Muscle layer of duodenum (tissue), 2 donors: ENCODE measurements around the gene ZNRF3.

Experiments used
- H3K27ac ChIP-seq: one replicate; pipeline ENCODE4 v1.7.0; 2013; ENCODE audit warnings: mild to moderate bottlenecking, low read length
- H3K27me3 ChIP-seq: one replicate; pipeline ENCODE4 v1.7.0; 2013; ENCODE audit warnings: low read depth, mild to moderate bottlenecking, control low read depth, low read length
- H3K36me3 ChIP-seq, 2 donors: one replicate each; pipeline ENCODE4 v1.7.0; 2013; ENCODE audit warnings: low read length in 2 of 2, control low read depth in 1 of 2, mild to moderate bottlenecking in 1 of 2; ENCODE audit not compliant: insufficient read depth in 2 of 2, control insufficient read depth in 1 of 2
- H3K4me1 ChIP-seq, 2 donors: one replicate each; pipeline ENCODE4 v1.7.0; 2013; ENCODE audit warnings: low read length in 2 of 2, mild to moderate bottlenecking in 2 of 2, control low read depth in 1 of 2, moderate library complexity in 1 of 2; ENCODE audit not compliant: insufficient read depth in 2 of 2, control insufficient read depth in 1 of 2
- H3K4me3 ChIP-seq, 2 donors: one replicate each; pipeline ENCODE4 v1.7.0; 2013; ENCODE audit warnings: low read length in 2 of 2, low read depth in 1 of 2, mild to moderate bottlenecking in 1 of 2
- H3K9me3 ChIP-seq, 2 donors: one replicate each; pipeline ENCODE4 v1.7.0; 2013; ENCODE audit warnings: low read length in 2 of 2, control low read depth in 1 of 2, mild to moderate bottlenecking in 1 of 2; ENCODE audit not compliant: control insufficient read depth in 1 of 2
- donor health status: healthy.

The ZNRF3 gene

GRCh38 chr22:29065468-29066190 is 182.3 kb downstream of the ZNRF3 start:
- H3K4me3 ChIP-seq: no peak overlapping the region
- no peak overlapping the region for H3K27ac ChIP-seq
- H3K36me3 ChIP-seq: no peaks in the 10 kb centered on the region
- no peaks in the 10 kb centered on the region for H3K27me3 ChIP-seq
- no peaks in the 10 kb centered on the region for H3K9me3 ChIP-seq
- peaks cover 0 to 3% of the 10 kb centered on the region in 2 donors for H3K4me1 ChIP-seq

DNA sequence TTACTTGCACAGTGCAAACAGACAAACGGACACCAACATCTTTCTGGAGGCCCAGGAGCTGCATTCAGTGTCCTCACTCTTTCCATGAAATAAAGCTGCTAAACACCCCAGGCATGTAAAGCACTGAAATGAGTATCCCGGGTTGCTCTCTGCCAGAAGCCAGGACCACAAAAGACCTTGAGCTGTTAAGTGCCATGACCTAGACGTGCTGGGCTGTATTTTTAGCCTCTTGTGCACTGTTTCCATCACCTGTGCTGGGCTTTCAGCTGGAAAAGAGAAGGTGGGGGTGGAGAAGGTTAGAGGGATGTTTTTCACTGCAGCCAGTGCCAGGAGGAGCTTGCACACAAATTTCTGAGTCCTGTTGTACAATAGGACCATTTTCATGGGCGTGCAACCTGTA is 186.1 kb downstream of the ZNRF3 start:
- Histone ChIP-seq H3K36me3 (no peaks in the 10 kb centered on the region), H3K27ac (no peak overlapping the region), H3K4me1 (peaks cover 7 to 26% of the 10 kb centered on the region in 2 donors), H3K4me3 (no peak overlapping the region), H3K9me3 (no peaks in the 10 kb centered on the region), H3K27me3 (no peaks in the 10 kb centered on the region)

GRCh38 chr22:29070490-29070889 is 187.1 kb downstream of the ZNRF3 start:
- H3K27me3 ChIP-seq: no peaks in the 10 kb centered on the region
- no peaks in the 10 kb centered on the region for H3K9me3 ChIP-seq
- H3K27ac ChIP-seq: no peak overlapping the region
- H3K4me1 ChIP-seq: peaks cover 7 to 27% of the 10 kb centered on the region in 2 donors
- no peaks in the 10 kb centered on the region for H3K36me3 ChIP-seq
- no peak overlapping the region for H3K4me3 ChIP-seq

DNA sequence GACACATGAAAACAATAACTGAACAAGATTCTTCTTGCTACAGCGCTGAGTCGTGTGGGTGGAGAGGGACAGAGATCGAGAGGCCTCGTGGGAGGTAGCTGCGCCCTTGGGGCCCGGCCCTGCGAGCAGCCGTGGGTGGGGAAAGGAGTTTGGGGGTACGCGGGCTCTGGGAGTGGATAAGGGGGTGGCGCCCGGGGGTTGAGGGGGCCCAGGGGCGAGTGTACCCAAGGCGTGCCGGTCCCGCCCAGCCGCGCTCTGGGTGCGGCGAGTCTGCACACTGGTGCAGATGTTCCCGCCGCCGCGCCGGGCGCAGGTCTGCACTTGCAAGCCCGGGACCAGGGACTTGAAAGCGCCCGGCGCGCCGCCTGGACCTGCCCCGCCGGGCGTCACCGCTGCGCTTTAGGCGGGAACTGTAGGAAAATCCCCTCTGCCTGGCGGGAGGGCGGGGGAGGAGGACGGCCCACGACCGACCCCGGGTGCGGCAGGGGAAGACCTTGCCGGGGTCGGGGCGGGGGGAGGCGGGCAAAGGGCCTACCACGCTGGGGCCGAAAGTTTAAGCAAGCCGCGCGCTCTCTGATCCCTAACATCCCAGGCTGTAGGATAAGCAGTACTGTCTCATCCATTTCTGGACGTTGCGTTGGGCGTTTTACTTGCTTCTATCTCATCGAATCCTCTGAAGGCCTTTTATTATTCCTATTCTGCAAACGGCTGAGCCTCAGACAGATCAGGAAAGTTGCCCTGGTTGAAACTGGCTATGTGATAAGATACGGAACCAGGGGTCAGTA is 188.1 kb downstream of the ZNRF3 start:
- Histone ChIP-seq H3K4me1 (peaks cover 4 to 27% of the 10 kb centered on the region in 2 donors), H3K36me3 (no peaks in the 10 kb centered on the region), H3K27ac (no peak overlapping the region), H3K9me3 (no peaks in the 10 kb centered on the region), H3K27me3 (no peaks in the 10 kb centered on the region), H3K4me3 (peak overlapping the region; percentile 32 to 73)

DNA sequence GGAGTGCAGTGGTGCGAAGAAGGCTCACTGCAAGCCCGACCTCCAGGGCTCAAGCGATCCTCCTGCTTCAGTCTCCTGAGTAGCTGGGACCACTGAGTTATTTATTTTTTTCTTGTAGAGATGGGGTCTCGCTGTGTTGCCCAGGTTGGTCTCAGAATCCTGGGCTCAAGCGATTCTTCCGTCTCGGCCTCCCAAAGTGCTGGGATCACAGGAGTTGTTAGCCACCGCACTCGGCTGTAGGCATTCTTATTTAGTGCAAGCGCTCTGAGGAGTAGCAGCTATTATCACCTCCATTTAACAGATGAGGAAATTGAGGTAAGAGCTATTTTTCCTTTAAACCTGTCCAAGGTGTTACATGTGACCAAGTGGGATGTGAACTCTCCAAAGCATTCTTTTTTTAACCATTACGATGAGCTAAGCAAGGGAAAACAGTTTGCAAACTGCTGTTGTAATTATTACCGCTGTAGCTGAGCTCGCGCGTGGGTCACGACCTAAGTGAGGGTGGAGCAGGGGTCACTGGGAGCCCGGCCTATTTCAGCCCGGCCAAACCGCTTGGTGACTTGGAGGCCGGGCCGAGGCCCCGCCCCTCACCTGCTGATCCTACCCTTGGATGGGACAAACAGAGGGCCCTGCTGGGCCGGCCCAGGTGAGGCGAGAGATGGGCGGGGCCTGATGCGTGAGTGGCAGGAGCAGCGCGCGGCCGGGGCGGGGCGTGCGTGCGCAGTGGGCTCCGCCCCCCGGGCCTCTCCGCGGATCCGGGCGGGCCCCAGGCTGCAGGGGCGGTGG is 189.0 kb downstream of the ZNRF3 start:
- Histone ChIP-seq H3K27me3 (no peaks in the 10 kb centered on the region), H3K4me1 (peaks cover 4 to 27% of the 10 kb centered on the region in 2 donors), H3K9me3 (no peaks in the 10 kb centered on the region), H3K4me3 (peak overlapping the region; percentile 32 to 73), H3K36me3 (no peaks in the 10 kb centered on the region), H3K27ac (no peak overlapping the region)

DNA sequence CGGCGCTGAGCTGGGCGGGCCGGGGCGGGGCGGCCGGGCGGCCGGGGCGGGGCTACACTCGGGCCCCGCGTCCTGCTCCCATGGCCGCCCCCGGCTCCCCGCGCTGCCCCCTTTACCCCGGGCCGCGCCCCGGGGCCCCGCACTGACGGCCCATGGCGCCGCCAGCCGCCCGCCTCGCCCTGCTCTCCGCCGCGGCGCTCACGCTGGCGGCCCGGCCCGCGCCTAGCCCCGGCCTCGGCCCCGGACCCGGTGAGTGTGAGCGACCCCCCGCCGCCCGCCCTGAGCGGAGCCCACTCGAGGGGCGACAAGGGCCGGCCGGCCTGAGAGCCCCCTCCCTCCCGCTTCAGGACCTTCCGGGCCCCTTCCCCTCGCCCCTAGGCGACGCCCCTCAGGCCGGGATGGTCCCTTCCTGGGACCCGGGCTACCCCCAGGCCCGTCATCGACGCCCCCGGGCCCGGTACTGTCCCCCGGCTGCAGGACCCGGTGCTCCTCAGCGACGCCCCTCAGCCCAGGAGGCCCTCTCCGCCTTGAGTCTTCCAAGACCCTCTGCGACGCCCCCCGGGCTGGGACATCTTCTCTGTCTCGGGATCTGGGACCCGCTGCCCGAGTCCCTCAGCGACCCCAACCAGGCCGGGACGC is 189.7 kb downstream of the ZNRF3 start, which contains the start of gene KREMEN1:
Gene KREMEN1, plus strand, starts transcription at position 57 of the 639 bp plus-strand sequence. Its CDS starts 96 bp downstream, at position 153.
- Histone ChIP-seq H3K27me3 (no peaks in the 10 kb centered on the region), H3K27ac (no peak within 1 kb of the TSS), H3K4me1 (peaks cover 4 to 27% of the 10 kb centered on the region in 2 donors), H3K36me3 (no peaks in the 10 kb centered on the region), H3K4me3 (peak within 1 kb of the TSS; percentile 66 to 77), H3K9me3 (no peaks in the 10 kb centered on the region)

GRCh38 chr22:29073618-29074275 is 190.4 kb downstream of the ZNRF3 start:
- Histone ChIP-seq H3K4me1 (peaks cover 6 to 27% of the 10 kb centered on the region in 2 donors), H3K27me3 (no peaks in the 10 kb centered on the region)

GRCh38 chr22:29074276-29074772 is 191.0 kb downstream of the ZNRF3 start:
- no peak overlapping the region for H3K27ac ChIP-seq
- no peaks in the 10 kb centered on the region for H3K9me3 ChIP-seq
- peaks cover 7 to 27% of the 10 kb centered on the region in 2 donors for H3K4me1 ChIP-seq
- peak overlapping the region; percentile 66 to 77 for H3K4me3 ChIP-seq
- H3K27me3 ChIP-seq: no peaks in the 10 kb centered on the region
- H3K36me3 ChIP-seq: no peaks in the 10 kb centered on the region

More at GRCh38 chr22:29073618-29074275, 190.4 kb downstream of the ZNRF3 start:
- Histone ChIP-seq H3K9me3 (no peaks in the 10 kb centered on the region), H3K27ac (no peak overlapping the region), H3K4me3 (peak overlapping the region; percentile 66 to 77), H3K36me3 (no peaks in the 10 kb centered on the region)

DNA sequence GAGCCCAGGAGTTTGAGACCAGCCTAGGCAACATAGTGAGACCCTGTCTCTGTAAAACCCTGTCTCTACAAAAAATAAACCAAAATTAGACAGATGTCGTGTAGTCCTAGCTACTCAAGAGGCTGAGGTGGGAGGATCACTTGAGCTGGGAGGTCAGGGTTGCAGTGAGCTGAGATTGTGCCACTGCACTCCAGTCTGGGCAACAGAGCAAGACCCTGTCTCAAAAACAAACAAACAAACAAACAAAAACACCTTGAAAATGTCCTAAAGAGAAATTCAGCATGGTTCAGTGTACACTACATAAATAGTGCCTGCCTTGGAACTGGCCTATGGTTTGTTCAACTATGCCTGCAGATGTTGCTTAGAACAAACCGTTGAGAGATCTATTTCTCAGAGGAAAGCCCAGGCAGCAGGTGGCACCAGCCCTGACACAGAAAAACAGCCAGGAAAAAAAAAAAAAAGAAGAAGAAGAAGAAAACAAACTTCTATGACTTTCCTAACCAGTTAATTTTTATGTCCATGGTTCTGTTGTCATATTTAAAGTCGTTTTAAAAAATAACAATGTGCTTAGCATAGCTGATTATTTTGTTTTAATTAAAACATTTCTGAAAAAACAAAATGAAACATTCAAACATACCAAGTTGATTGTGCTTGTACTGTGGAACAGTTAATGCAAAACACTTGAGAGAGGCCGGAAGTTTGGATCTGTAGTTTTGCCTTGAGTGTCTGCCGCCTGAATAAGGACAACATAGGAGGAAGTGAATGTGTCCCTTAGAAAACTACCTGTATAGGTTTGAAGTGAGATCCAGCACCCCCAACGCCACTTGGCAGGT is 194.9 kb downstream of the ZNRF3 start:
- Histone ChIP-seq H3K4me3 (no peak overlapping the region), H3K27me3 (no peaks in the 10 kb centered on the region), H3K27ac (no peak overlapping the region), H3K4me1 (peaks cover 3 to 13% of the 10 kb centered on the region in 2 donors), H3K9me3 (no peaks in the 10 kb centered on the region), H3K36me3 (no peaks in the 10 kb centered on the region)

GRCh38 chr22:29078869-29079207 is 195.5 kb downstream of the ZNRF3 start:
- Histone ChIP-seq H3K36me3 (no peaks in the 10 kb centered on the region), H3K27ac (no peak overlapping the region), H3K4me1 (peaks cover 3 to 7% of the 10 kb centered on the region in 2 donors)

More at GRCh38 chr22:29078869-29079207, 195.5 kb downstream of the ZNRF3 start:
- H3K4me3 ChIP-seq: no peak overlapping the region
- no peaks in the 10 kb centered on the region for H3K27me3 ChIP-seq
- H3K9me3 ChIP-seq: no peaks in the 10 kb centered on the region
